ENCODE measurements around the gene C12orf75. TPM values are rescaled to one million over a fixed set of nuclear protein-coding genes. Genes with fewer than 3 reads are reported as not detected.
"Not testable (repeated sequence)": the region's sequence is repeated elsewhere in the genome, so short reads cannot be mapped to it uniquely, and the experiment has no call there.

The C12orf75 gene
- polyA plus RNA-seq (ENCODE audit: insufficient read length): 4.9 TPM

- peak; percentile 16 for DNase-seq (ENCODE audit: low read depth)
Observed at GRCh38 chr12:105330283-105330930, at the start of gene C12orf75. TSS of gene C12orf75 (plus strand) at chr12:105330691. CDS start at chr12:105330892, 201 bp downstream.

- no peak for DNase-seq (ENCODE audit: low read depth)
Observed at GRCh38 chr12:105280966-105281693, 49.4 kb upstream of the C12orf75 start.

- no peak for DNase-seq (ENCODE audit: low read depth)
Observed at GRCh38 chr12:105281694-105282049, 48.8 kb upstream of the C12orf75 start.

GRCh38 chr12:105285378-105285777, 45.1 kb upstream of the C12orf75 start:
- DNase-seq (ENCODE audit: low read depth): no peak

- no peak for DNase-seq (ENCODE audit: low read depth)
Observed at GRCh38 chr12:105287408-105287807, 43.1 kb upstream of the C12orf75 start.

GRCh38 chr12:105288311-105288996, 42.0 kb upstream of the C12orf75 start:
- DNase-seq (ENCODE audit: low read depth): no peak

- no peak for DNase-seq (ENCODE audit: low read depth)
Observed at GRCh38 chr12:105289114-105289904, 41.2 kb upstream of the C12orf75 start.

- no peak for DNase-seq (ENCODE audit: low read depth)
Observed at GRCh38 chr12:105291531-105291930, 39.0 kb upstream of the C12orf75 start.

- DNase-seq (ENCODE audit: low read depth): no peak
Observed at GRCh38 chr12:105292705-105293104, 37.8 kb upstream of the C12orf75 start.

GRCh38 chr12:105293187-105293586, 37.3 kb upstream of the C12orf75 start:
- no peak for DNase-seq (ENCODE audit: low read depth)

GRCh38 chr12:105294161-105294560, 36.3 kb upstream of the C12orf75 start:
- DNase-seq (ENCODE audit: low read depth): no peak

GRCh38 chr12:105294886-105295479, 35.5 kb upstream of the C12orf75 start:
- DNase-seq (ENCODE audit: low read depth): no peak

GRCh38 chr12:105296116-105297089, 34.1 kb upstream of the C12orf75 start:
- DNase-seq (ENCODE audit: low read depth): no peak

- no peak for DNase-seq (ENCODE audit: low read depth)
Observed at GRCh38 chr12:105300883-105301282, 29.6 kb upstream of the C12orf75 start.

- no peak for DNase-seq (ENCODE audit: low read depth)
Observed at GRCh38 chr12:105301696-105302095, 28.8 kb upstream of the C12orf75 start.

- not testable (repeated sequence) for DNase-seq (ENCODE audit: low read depth)
Observed at GRCh38 chr12:105302986-105303385, 27.5 kb upstream of the C12orf75 start.

- not testable (repeated sequence) for DNase-seq (ENCODE audit: low read depth)
Observed at GRCh38 chr12:105304626-105305025, 25.9 kb upstream of the C12orf75 start.

GRCh38 chr12:105307601-105308314, 22.7 kb upstream of the C12orf75 start:
- not testable (repeated sequence) for DNase-seq (ENCODE audit: low read depth)

- DNase-seq (ENCODE audit: low read depth): not testable (repeated sequence)
Observed at GRCh38 chr12:105308839-105309238, 21.7 kb upstream of the C12orf75 start.

GRCh38 chr12:105309384-105309783, 21.1 kb upstream of the C12orf75 start:
- DNase-seq (ENCODE audit: low read depth): not testable (repeated sequence)

All from forelimb muscle (tissue), 1 donor.